ENCODE results near the gene C20orf141.
"Not testable (repeated sequence)": the region's sequence is repeated elsewhere in the genome, so short reads cannot be mapped to it uniquely, and the experiment has no call there.

C20orf141 gene

GRCh38 chr20:2822073-2822472 lies 7.3 kb downstream of the C20orf141 start:
- TF ChIP-seq CTCF (IDR thresholded peaks at IDR 0.05; ENCODE audit: borderline replicate concordance, insufficient read depth, low read depth, low read length), result no peak
- no peak overlapping the region for H3K4me3 ChIP-seq (ENCODE audit: low read depth, low read length)

GRCh38 chr20:2825761-2826160 lies 11.0 kb downstream of the C20orf141 start:
- no peak overlapping the region for H3K4me3 ChIP-seq (ENCODE audit: low read depth, low read length)
- TF ChIP-seq CTCF (IDR thresholded peaks at IDR 0.05; ENCODE audit: borderline replicate concordance, insufficient read depth, low read depth, low read length), result no peak

- TF ChIP-seq CTCF (IDR thresholded peaks at IDR 0.05; ENCODE audit: borderline replicate concordance, insufficient read depth, low read depth, low read length), result no peak
- H3K4me3 ChIP-seq (ENCODE audit: low read depth, low read length), result no peak overlapping the region
These were observed 11.9 kb downstream of the C20orf141 start for GRCh38 chr20:2826655-2827054.

- no peak overlapping the region for H3K4me3 ChIP-seq (ENCODE audit: low read depth, low read length)
- no peak for TF ChIP-seq CTCF (IDR thresholded peaks at IDR 0.05; ENCODE audit: borderline replicate concordance, insufficient read depth, low read depth, low read length)
These were observed 14.6 kb downstream of the C20orf141 start for GRCh38 chr20:2829376-2829775.

GRCh38 chr20:2831206-2831605 lies 16.4 kb downstream of the C20orf141 start:
- H3K4me3 ChIP-seq (ENCODE audit: low read depth, low read length), result not testable (repeated sequence)

- H3K4me3 ChIP-seq (ENCODE audit: low read depth, low read length), result no peak overlapping the region
- no peak for TF ChIP-seq CTCF (IDR thresholded peaks at IDR 0.05; ENCODE audit: borderline replicate concordance, insufficient read depth, low read depth, low read length)
These were observed 19.0 kb downstream of the C20orf141 start for GRCh38 chr20:2833761-2834160.

GRCh38 chr20:2834401-2835110 lies 19.8 kb downstream of the C20orf141 start:
- no peak overlapping the region for H3K4me3 ChIP-seq (ENCODE audit: low read depth, low read length)
- no peak for TF ChIP-seq CTCF (IDR thresholded peaks at IDR 0.05; ENCODE audit: borderline replicate concordance, insufficient read depth, low read depth, low read length)
